Colon (tissue), 2 donors: ENCODE measurements around the gene SURF6.
"Not testable (repeated sequence)": the region's sequence is repeated elsewhere in the genome, so short reads cannot be mapped to it uniquely, and the experiment has no call there.

Source experiments
- FAIRE-seq: peaks from 2 replicates; lab custom pipeline; 2012; peaks lifted over from hg19 to GRCh38; lab: Jason Lieb, UNC
- donor health status: control.
- donor health status: control.

The SURF6 gene

GRCh38 chr9:133347515-133347984 is 11.6 kb upstream of the SURF6 start:
- FAIRE-seq = no peak

DNA sequence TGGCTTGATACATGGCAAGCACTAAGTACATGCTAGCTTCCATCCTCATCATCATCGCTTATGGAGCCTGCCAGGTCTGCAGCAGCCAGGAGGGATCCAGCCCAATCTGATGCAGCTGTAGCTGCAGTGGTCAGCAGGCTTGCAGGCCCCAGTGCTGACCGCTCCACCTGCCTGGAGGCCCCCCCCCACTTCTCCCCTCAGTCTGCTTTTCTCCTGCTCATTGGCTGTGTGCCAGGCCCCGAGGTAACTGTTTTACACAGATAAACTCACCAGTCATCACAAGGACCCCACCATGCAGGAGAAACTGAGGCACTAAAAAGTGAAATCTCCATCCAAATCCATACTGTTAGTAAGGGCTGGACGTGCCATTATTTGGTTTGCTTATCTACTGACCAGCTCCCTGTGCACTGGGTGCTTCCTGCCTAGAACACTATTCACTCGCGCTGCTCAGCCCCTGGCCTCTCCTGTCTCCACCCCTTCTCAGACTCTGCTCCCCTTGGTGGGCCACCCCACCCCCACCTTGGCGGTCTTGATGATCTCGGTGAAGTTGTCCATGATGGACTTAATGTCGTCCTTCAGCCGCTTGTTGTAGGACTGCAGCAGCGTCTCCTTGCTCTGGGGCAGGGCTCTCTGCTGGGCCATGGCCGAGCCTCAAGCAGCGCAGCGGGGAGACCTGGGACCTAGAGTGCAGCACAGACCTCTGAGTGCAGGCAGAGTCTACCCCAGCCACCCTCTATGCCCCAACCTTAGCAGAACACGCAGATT is 10.2 kb upstream of the SURF6 start:
- FAIRE-seq = no peak

DNA sequence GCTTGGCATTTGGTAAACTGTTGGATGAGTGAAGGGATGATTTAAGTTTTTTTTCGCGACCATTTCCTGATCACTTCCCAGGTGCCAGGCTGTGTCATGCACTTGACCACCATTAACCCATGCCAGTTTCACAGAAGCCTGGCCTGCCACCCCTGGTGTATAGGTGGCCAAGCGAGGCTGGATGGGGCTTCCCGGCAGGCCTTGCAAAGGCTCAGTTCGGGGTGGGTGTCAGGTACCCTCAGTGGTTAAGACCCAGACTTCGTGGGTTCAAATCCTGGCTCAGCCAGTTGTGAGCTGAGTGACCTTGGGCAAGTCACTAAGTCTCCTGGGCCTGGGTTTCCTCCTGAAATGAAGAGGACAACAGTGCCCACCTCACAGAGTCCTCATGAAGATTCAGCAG is 9.6 kb upstream of the SURF6 start:
- FAIRE-seq = no peak

- FAIRE-seq = no peak
These were observed 9.0 kb upstream of the SURF6 start for GRCh38 chr9:133344979-133345378.

- FAIRE-seq = no peak
These were observed 8.1 kb upstream of the SURF6 start for GRCh38 chr9:133344071-133344470.

DNA sequence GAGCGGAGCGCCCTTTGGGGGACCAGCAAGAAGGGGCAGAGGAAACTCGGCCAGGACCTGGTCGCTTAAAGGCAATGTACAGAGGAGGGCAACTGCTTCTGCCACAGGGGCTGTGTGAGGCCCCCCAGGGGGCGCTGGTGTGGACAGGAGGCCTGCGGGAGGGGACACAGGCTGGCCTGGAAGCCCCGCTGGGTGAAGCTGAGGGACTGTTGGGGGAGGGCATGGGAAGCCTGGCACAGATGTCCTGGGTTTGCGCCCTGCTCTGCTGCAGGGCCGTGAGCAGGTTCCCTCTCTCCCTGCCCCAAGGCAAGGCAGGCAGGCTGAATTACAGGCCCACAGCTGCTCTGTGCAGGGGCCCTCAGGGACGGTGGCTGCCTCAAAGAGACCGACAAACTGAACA is 6.6 kb upstream of the SURF6 start:
- FAIRE-seq = no peak

GRCh38 chr9:133342069-133342406 is 6.0 kb upstream of the SURF6 start:
- no peak for FAIRE-seq

- no peak for FAIRE-seq
These were observed 5.5 kb upstream of the SURF6 start for GRCh38 chr9:133341369-133342068.

- FAIRE-seq = no peak
These were observed 4.9 kb upstream of the SURF6 start for GRCh38 chr9:133340916-133341315.

DNA sequence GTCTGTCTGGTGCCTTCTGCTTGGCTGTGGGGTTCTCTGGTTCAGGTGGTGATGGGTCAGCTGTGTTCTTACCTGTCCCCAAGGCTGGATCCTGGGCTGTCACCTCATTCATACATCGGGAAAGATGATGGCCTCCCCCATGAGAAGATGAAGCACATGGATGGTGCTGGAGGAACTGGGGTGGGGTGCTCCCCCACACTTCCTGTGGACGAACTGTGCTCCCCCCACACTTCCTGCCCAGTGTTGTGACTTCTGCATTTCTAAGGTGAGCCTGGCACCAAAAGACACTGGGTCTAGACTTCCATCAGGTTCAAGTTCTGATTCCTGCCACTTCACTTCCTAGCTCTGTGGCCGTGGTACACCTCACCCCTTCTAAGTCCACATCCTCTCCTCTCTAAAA is 4.3 kb upstream of the SURF6 start:
- no peak for FAIRE-seq

DNA sequence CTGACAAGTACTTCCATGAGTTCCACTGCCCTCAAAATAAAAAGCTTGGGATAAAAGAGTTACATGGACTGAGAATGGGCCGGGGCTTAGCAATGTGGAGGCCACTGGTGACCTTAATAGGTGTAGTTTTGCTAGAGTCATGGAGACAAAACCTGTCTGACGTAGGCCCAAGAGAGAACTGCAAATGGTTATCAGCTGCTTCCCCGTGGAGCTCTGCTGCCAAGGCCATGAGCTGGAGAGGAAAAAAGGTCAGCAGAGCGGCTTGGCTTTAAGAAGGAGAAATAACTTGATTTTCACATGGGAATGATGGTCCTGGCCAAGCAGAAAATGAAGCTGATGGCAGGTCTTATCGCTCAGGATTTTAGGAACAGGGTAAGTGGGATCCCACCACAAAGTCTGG is 3.7 kb upstream of the SURF6 start:
- FAIRE-seq = no peak

DNA sequence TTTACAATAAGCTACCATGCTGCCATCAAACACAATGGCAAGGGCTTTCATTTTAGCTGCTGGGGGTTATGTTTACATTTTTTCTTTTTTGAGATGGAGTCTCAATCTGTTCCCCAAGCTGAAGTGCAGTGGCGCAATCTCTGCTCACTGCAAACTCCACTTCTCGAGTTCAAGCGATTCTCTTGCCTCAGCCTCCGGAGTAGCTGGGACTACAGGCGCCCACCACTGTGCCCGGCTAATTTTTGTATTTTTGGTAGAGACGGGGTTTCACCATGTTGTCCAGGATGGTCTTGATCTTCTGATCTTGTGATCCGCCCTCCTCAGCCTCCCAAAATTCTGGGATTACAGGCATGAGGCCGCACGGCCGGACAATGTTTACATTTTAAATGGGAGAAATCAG is 1.1 kb downstream of the SURF6 start:
- FAIRE-seq = not testable (repeated sequence)

DNA sequence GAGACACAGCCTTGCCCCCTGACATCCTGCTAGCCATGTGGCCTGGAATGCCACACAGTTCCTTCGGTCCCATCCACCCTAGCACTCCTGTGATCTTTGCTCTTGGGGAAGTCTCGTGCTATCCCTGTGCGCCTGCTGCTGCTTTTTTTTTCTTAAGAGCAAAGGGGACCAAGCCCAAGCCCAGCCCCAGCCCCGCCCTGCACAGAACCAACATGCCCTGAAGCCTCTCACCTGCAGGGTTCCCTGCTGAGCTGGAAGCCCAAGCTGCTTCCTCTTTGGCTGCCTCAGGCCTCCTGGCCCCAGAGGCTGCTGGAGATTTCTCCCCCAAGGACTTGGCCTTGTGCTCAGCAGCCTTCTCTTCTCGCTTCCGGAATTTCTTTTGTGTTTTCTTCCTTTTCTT is 1.8 kb downstream of the SURF6 start:
- no peak for FAIRE-seq

DNA sequence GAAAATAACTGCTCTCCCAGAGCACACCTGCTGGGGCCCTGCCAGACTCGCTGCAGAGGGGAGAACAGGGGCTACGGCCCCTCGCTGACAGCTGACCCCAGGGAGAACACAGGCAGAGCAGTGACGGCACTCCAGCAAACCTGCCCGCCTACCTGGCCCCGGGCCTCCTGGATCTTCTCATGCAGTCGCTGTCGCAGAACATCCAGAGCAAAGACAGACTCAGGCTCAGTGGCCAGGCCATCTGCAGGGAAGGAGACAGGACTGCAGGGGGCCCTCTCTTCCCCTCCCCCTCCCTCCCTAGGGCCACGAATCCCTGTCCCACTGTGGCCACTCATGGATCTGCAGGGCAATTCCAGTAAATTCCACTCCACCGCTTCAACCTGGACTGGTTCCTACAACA is 2.4 kb downstream of the SURF6 start:
- no peak for FAIRE-seq

GRCh38 chr9:133333011-133333410 is 3.0 kb downstream of the SURF6 start:
- no peak for FAIRE-seq

GRCh38 chr9:133332381-133332730 is 3.6 kb downstream of the SURF6 start:
- FAIRE-seq = no peak

- FAIRE-seq = no peak
These were observed 4.2 kb downstream of the SURF6 start for GRCh38 chr9:133331641-133332380.

DNA sequence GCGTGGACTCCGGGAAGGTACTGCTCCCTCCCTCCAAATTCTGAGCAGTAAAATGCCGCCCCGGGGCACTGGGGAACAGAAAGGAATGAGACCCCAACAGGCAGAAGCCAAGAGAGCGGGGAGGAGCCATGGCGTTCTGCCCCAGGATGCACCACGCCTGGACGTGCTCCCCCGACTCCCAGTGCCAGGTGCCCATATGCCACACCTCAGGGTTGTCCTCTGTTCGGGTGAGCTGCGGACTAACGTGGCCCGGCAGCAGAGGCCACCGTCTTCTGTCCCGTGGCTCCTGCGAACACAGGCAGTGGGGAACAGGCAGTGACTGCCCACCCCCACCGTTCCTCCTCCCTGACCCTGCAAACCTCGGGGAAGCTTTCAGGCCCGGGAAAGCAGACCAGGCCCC is 4.8 kb downstream of the SURF6 start:
- FAIRE-seq = no peak

DNA sequence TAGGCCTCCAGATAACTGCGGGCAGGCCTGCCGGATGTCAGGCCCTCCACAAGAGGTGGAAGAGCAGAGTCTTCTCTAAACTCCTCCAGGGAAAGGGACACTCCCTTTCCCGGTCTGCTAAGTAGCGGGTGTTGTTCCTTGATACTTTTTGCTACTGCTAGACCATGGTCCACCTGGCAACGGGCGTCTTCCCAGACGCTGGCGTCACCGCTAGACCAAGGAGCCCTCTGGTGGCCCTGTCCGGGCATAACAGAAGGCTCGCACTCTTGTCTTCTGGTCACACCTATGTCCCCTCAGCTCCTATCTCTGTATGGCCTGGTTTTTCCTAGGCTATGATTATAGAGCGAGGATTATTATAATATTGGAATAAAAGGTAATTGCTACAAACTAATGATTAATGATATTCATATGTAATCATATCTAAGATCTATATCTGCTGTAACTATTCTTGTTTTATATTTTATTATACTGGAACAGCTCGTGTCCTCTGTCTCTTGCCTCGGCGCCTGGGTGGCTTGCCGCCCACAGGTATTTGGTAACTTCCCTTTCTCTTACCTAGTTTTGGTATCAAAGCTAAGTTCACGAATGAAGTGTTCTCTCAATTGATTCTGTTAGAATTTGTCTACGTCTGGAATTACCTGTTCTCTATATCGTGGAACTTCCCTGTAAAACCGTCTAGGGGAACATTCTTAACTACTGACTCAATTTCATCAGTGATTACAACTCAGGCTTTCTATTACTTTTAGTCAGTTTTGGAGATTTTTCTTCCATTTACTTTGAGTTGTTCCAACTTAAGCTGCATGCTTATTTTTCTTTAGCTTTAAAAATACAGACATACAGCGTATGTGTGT is 6.5 kb downstream of the SURF6 start:
- not testable (repeated sequence) for FAIRE-seq

GRCh38 chr9:133327834-133328484 is 8.0 kb downstream of the SURF6 start:
- no peak for FAIRE-seq

DNA sequence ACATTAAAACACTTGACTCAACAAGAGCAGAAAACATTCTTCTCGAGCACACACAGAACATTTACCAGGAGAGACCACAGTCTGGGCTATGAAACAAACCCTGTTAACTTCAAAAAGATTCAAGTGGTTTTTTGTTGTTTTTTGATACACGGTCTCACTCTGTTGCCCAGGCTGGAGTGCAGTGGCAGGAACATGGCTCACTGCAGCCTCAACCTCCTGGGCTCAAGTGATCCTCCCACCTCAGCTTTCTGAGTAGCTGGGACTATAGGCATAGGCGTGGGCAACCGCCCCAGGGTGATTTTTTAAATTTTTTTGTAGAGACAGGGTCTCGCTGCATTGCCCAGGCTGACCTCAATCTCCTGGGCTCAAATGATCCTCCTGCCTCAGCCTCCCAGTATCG is 9.0 kb downstream of the SURF6 start:
- FAIRE-seq = not testable (repeated sequence)
